ENCODE data around the gene TLR1. TPM values are rescaled to one million over a fixed set of nuclear protein-coding genes. Genes with fewer than 3 reads are reported as not detected.

TLR1 gene
- total RNA-seq, 1 experiment from 2014 or later, result 0.28 TPM

- H3K4me3 Mint-ChIP-seq, result no peak overlapping the region
- CTCF ChIA-PET, result no interaction called here
- POLR2A ChIA-PET, result no interaction called here
These were observed 9.8 kb upstream of the TLR1 start for GRCh38 chr4:38814386-38814785.

GRCh38 chr4:38811297-38811696 is 6.7 kb upstream of the TLR1 start:
- H3K27ac Mint-ChIP-seq, result no peak overlapping the region
- POLR2A ChIA-PET, result no interaction called here
- CTCF ChIA-PET, result no interaction called here
- TF ChIP-seq PRRX2 (CRISPR knock-in tag; IDR thresholded peaks at IDR 0.05), result no peak
- TF ChIP-seq JUN (CRISPR knock-in tag; IDR thresholded peaks at IDR 0.05), result no peak
- no peak for TF ChIP-seq FOXJ3 (CRISPR knock-in tag; IDR thresholded peaks at IDR 0.05; ENCODE audit: borderline replicate concordance)
- TF ChIP-seq USF1 (CRISPR knock-in tag; IDR thresholded peaks at IDR 0.05), result no peak
- TF ChIP-seq ZNF281 (CRISPR knock-in tag; IDR thresholded peaks at IDR 0.05), result no peak
- TF ChIP-seq SMAD4 (CRISPR knock-in tag; IDR thresholded peaks at IDR 0.05), result no peak
- TF ChIP-seq MYBL2 (CRISPR knock-in tag; IDR thresholded peaks at IDR 0.05), result no peak
- TF ChIP-seq ZNF671 (CRISPR knock-in tag; IDR thresholded peaks at IDR 0.05), result no peak

More at GRCh38 chr4:38814386-38814785, 9.8 kb upstream of the TLR1 start:
- Mint-ChIP-seq H3K9me3 (peaks cover 22% of the 10 kb centered on the region), H3K36me3 (no peaks in the 10 kb centered on the region), H3K27ac (no peak overlapping the region), H3K27me3 (ENCODE audit: low read depth) (no peaks in the 10 kb centered on the region), H3K4me1 (no peaks in the 10 kb centered on the region)
- no peak for TF ChIP-seq ARID4B (CRISPR knock-in tag; IDR thresholded peaks at IDR 0.05; ENCODE audit: borderline replicate concordance)
- no peak for TF ChIP-seq ZNF416 (CRISPR knock-in tag; IDR thresholded peaks at IDR 0.05)
- no peak for TF ChIP-seq CREM (CRISPR knock-in tag; IDR thresholded peaks at IDR 0.05)
- no peak for TF ChIP-seq USF1 (CRISPR knock-in tag; IDR thresholded peaks at IDR 0.05)
- TF ChIP-seq PRDM15 (CRISPR knock-in tag; IDR thresholded peaks at IDR 0.05), result no peak
- TF ChIP-seq MAX (CRISPR knock-in tag; IDR thresholded peaks at IDR 0.05), result no peak
- TF ChIP-seq NR2C2 (CRISPR knock-in tag; IDR thresholded peaks at IDR 0.05), result no peak
- ATAC-seq (no peak), DNase-seq (ENCODE audit: low spot score) (no peak)

More at GRCh38 chr4:38811297-38811696, 6.7 kb upstream of the TLR1 start:
- Mint-ChIP-seq H3K36me3 (no peaks in the 10 kb centered on the region; the same call in 1 of the 2 replicates), H3K4me3 (no peak overlapping the region), H3K4me1 (no peaks in the 10 kb centered on the region), H3K27me3 (ENCODE audit: low read depth) (no peaks in the 10 kb centered on the region), H3K9me3 (peaks cover 21% of the 10 kb centered on the region)
- DNase-seq (ENCODE audit: low spot score), result no peak
- ATAC-seq, result no peak
